Prostate gland (tissue), 2 donors: Measurements from ENCODE around the gene RD3L.

Source experiments
- POLR2A ChIP-seq: fragments of 450-650 bp; IDR thresholded peaks from one replicate; pipeline ENCODE4 v1.6.1; 2016; ENCODE audit warnings: antibody characterized with exemption, mild to moderate bottlenecking
- TF ChIP-seq, protein P1 (sequence below), 4 experiments: fragments of 200-600 bp in 2 of 4; fragments of 450-650 bp in 2 of 4; sonication (generic) in 2 of 4; IDR thresholded peaks; 1 replicate in 3 of 4; 2 replicates in 1 of 4; pipeline ENCODE4 v1.5.1; 2016 to 2019; ENCODE audit warnings: antibody characterized with exemption in 4 of 4, mild to moderate bottlenecking in 2 of 4, moderate library complexity in 2 of 4

DNA sequence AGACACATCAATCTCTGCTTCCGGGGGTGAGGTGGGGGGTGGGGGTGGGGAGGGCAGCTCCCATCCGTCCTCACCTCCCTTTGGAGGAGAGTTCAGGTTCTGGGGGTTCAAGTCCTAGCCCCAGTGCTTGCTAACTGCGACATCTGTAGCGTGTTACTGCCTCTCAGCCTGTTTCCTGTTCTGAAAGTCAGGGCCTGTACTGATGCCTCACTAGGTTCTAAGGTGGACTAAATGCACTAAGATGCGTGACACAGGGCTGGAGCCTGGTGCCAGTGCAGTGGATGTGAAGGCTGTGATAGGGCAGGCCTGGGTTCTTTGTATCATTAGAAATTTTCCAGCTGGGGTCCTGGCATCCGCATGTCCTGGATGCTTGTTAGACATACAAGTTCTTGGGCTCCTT is 31.3 kb downstream of the RD3L start:
- no peak for TF ChIP-seq POLR2A
- TF ChIP-seq, protein P1, sequence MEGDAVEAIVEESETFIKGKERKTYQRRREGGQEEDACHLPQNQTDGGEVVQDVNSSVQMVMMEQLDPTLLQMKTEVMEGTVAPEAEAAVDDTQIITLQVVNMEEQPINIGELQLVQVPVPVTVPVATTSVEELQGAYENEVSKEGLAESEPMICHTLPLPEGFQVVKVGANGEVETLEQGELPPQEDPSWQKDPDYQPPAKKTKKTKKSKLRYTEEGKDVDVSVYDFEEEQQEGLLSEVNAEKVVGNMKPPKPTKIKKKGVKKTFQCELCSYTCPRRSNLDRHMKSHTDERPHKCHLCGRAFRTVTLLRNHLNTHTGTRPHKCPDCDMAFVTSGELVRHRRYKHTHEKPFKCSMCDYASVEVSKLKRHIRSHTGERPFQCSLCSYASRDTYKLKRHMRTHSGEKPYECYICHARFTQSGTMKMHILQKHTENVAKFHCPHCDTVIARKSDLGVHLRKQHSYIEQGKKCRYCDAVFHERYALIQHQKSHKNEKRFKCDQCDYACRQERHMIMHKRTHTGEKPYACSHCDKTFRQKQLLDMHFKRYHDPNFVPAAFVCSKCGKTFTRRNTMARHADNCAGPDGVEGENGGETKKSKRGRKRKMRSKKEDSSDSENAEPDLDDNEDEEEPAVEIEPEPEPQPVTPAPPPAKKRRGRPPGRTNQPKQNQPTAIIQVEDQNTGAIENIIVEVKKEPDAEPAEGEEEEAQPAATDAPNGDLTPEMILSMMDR (IDR thresholded peaks at IDR 0.05): no peak
